Limb (tissue), 2 donors: ENCODE results near the gene TTF1.

ENCODE experiments used
- DNase-seq, 2 donors: peaks; one replicate each; pipeline ENCODE4 v3.0.0-alpha.2; 2016; ENCODE audit errors: extremely low spot score in 2 of 2

Gene TTF1

DNA sequence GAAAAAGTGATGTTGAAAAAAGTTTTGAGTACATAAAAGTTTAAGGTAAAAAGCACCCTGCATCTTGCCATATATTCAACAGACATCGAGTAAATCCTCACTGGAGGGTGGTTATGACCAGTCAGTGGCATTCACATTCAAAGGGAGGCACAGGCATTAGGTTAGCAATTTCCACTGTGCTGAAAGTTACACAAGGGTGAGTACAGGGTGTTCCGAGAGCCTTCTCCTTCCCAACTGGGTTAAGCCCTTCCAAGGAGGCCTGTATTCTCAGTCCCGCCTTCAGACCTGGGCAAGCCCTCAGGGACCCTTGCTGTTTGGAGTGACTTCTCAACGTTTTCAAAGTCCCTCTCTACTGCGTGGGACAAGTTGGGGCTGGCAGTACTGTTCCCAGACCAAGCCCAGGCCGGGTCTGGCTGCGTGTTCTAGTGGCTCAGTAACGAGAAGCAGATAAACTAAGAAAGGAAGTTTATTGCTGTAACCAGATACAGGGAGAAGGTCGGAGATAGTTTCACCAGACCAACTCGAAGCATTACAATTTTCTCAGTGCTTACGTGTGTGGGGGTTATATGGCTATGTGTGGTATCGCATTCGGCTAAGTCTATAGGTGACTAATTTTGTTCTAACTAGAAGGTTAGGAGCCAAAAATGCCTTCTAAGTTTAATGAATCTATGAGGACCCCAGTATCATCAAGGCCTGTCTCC, 38.9 kb downstream of the TTF1 start:
- DNase-seq, result no peak

GRCh38 chr9:132366481-132366880, 40.2 kb downstream of the TTF1 start:
- no peak for DNase-seq

GRCh38 chr9:132365986-132366385, 40.7 kb downstream of the TTF1 start:
- no peak for DNase-seq

DNA sequence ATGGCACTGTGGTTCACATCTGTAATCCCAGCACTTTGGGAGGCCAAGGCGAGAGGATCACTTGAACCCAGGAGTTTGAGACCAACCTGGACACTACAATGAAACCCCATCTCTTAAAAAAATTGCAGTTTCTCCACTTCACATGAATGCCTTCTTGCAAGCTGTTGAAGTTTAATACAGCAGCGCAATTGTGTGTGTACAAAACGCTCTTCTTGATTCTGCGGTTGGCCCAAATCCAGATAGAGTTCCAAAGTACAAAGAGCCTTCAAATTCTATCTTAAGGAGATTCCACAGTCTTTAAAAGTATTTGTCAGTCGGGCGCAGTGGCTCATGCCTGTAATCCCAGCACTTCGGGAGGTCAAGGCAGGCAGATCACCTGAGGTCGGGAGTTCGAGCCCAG, 42.6 kb downstream of the TTF1 start:
- DNase-seq, result no peak

- no peak for DNase-seq
Observed at GRCh38 chr9:132357764-132358163, 48.9 kb downstream of the TTF1 start.

DNA sequence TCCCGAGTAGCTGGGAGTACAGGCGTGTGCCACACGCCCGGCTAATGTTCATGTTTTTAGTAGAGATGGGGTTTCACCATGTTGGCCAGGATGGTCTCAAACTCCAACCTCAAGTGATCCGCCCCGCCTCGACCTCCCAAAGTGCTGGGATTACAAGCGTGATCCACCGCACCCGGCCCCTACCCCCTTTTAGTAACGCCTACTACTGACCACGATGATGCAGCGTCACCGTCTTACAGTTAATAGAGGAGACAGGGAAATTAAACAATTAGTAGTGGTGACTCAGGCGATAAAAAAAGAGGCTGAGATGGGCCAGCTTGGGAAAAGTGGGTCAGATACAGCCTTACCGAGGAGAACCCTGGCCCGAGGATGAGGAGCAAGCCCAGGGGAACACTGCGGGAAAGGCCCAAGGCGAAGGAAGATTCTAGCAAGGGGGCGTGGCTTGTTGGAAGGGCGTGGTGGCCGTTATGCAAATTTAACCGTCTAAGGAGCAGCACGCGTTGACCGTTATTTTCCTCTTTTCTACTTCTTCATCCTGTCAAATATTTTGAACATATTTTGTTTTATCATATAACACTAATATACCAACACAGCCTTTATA, 50.2 kb downstream of the TTF1 start:
- peak in 1 of 2 donors; percentile 27 for DNase-seq

DNA sequence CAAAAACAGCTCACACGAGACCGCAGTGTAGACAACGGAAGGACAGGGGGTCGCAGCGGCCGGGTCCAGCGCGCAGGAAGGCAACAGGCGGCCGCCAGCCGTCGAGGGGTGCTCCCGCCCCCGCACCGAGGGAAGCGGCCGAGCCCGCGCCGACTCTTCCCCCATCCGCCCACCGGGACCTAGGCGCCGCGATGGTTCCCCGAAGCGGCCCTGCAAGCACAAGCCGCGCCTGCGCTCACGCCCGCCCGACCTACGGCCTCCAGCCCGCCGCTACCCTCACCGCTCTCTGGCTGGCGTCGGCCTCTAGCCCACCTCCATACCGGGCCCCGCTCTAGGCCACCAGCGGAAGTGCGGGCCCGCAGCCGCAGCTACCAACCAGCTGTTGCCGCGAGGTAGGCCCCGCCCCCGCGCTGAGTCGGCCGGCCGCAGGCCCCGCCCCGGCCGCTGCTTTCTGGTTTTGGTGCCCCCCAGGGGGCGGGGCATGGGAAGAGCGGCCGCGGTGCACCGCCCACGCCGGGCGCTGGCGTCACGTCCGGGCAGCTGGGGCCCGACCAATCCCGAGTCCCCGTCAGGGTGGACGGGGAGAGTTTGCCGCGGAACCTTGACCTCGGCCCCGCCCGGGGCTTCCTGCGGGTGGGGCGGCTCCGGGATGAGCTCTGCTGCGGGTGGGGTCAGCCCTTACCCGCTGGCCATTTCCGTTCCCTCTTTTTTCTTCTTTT, 51.8 kb downstream of the TTF1 start, which contains the start of gene SETX:
Gene SETX, minus strand, starts transcription at position 350 of the 719 bp plus-strand sequence. CDS start 5,558 bp downstream, outside the sequence.
- peak; percentile 98 to 99 for DNase-seq

- no peak for DNase-seq
Observed at GRCh38 chr9:132351404-132352045, 55.1 kb downstream of the TTF1 start.

DNA sequence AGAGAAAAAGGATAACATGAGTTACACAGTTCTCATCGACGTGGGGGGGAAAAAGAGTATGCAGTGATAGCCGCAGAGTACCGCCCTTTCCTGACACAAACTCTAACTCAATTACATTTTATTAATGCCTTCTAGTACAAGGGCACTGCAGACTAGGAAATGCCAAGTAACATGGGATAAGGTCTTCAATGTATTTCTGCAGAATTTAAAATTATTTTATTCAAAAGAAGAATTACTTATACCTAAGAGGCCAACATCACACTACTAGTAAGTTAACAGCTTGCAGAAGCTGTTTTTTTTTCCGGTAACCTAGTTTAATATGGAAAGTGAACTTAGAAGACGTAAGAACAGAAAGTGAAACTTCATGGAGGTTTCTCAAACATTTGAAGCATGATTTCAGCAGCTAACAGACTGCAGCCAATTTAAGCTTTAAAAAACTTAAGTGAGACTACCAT, 55.8 kb downstream of the TTF1 start:
- DNase-seq, result no peak

DNA sequence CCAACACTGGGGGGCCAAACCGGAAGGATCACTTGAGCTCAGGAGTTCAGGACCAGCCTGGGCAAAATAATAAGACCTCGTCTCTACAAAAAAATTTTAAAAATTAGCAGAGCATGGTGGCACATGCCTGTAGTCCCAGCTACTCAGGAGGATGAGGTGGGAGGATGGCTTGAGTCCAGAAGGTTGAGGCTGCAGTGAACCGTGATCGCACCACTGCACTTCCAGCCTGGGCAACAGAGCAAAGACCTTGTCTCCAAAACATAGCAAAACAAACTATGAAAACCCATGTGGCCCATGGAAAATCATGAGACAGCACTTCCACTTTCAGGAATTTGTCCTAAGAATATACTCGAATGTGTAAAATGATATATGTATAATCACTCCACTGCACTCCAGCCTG, 58.0 kb downstream of the TTF1 start:
- DNase-seq, result no peak

DNA sequence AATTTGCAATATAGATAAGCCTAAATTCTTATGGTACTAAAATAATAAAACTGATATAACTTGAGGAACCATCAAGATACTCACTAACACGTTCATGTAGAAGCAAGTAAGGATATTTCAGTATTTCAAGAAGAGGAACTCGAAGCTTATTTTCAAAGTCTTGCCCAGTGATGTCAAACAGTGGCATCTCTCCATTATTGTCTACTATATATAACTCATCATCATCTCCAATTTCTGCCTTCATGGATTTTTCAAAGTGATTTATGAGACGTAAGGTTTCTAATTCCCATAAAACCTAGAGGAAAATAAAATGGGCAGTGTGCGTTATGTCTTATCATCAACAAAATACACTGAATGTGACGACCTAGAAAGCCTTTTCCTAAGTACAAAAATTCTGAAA, 60.5 kb downstream of the TTF1 start:
- DNase-seq, result no peak

- DNase-seq, result no peak
Observed at GRCh38 chr9:132341177-132341840, 65.3 kb downstream of the TTF1 start.

DNA sequence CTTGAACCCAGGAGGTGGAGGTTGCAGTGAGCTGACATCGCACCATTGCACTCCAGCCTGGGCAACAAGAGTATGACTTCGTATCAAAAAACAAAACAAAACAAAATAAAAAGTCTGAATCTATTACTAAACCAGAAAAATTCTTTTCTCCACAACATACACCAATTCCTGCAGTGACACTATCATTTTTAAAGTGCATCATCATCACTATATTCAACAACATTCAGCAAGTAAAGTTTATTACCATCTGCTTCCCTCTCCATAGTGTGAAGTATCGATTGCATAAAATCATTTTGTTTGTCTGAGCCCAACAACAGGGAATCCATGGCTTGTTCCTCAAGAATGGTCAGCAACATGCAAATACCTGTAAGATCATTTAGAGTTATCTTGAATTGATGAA, 72.3 kb downstream of the TTF1 start:
- DNase-seq, result no peak

DNA sequence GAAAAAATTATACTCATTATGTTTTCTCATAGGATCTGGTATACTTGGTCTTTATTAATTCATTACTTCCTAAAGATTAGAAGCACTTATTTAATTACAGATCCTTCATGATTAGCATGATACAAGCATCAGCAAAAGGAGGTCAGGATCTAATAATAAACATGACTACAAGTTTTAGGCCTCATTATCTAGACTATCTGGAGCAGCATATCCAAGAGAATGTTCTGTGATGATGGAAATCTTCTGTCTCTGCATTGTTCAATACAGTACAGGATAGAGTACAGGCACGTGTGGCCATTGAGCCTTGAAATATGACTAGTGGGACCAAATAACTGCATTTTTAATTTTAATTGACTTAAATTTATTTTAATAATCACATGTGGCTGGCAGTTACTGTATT, 73.1 kb downstream of the TTF1 start:
- no peak for DNase-seq

DNA sequence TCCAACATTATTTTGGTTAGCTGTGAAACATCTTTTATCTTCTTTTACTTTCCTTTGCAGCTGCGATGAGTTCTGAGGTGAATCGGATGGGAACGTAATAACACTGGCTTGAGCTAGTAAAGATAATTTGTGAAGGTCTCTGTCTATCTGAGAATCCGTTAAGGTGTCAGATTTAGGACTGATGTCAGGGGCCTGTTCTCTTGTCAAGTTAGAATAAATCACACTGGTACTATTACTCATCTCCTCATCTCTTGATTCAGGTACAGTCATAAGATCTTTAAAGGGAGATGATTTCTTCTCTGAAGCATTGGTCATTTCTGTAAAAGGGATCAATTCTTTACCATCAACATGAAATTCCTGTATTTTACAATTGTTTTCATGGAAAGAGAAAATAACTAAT, 78.1 kb downstream of the TTF1 start:
- DNase-seq, result no peak

DNA sequence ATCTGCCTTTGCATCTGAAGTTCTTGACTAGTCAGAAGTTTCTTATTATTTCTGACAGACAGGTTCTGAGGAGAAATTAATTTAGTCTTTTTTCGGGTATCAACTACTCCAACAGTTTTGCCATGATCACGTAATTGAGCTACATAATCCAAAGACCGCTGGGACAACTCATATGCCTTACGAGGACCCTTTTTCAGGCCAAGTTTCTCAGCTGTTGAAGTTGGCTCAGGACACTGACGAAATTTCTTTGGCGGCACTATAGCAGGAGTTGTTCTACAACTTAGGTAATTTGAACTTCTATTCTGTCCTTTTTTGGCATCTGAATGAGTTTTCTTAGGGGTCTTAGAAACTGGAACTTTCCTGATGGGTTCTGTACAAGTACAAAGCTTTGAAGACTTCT, 79.1 kb downstream of the TTF1 start:
- DNase-seq, result no peak
